Measurements from ENCODE around the gene CD200R1.

CD200R1 gene, protein sequence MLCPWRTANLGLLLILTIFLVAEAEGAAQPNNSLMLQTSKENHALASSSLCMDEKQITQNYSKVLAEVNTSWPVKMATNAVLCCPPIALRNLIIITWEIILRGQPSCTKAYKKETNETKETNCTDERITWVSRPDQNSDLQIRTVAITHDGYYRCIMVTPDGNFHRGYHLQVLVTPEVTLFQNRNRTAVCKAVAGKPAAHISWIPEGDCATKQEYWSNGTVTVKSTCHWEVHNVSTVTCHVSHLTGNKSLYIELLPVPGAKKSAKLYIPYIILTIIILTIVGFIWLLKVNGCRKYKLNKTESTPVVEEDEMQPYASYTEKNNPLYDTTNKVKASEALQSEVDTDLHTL

GRCh38 chr3:112974894-112975293 is at the start of gene CD200R1:
Gene CD200R1 (minus strand): TSS chr3:112975103. CDS start chr3:112974857, 246 bp downstream.
- DNase-seq (ENCODE audit: low read depth in 1 of 2, low spot score in 1 of 2): no peak

DNA sequence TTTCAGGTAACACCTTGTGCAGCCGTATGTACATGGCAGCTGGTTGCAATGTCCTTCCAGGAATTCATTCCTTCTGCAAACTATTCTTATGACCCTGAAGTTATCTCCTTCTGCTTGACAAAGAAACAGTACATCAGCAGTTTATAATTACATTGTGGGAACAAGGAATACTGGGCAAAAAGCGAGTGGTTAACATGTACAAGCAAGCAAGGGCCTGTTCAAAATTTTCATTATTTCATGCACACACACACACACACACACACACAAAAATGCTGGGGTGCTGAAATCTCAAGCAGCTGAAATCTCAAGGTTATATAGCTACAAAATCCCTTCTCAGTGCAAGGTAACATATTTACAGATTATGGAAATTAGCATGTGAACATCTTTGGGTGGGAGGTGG is 46.6 kb upstream of the CD200R1 start:
- DNase-seq (ENCODE audit: low read depth in 1 of 2, low spot score in 1 of 2): no peak

- DNase-seq (ENCODE audit: low read depth in 1 of 2, low spot score in 1 of 2): peak; percentile 74 to 90
These were observed 44.6 kb upstream of the CD200R1 start for GRCh38 chr3:113019182-113020137.

DNA sequence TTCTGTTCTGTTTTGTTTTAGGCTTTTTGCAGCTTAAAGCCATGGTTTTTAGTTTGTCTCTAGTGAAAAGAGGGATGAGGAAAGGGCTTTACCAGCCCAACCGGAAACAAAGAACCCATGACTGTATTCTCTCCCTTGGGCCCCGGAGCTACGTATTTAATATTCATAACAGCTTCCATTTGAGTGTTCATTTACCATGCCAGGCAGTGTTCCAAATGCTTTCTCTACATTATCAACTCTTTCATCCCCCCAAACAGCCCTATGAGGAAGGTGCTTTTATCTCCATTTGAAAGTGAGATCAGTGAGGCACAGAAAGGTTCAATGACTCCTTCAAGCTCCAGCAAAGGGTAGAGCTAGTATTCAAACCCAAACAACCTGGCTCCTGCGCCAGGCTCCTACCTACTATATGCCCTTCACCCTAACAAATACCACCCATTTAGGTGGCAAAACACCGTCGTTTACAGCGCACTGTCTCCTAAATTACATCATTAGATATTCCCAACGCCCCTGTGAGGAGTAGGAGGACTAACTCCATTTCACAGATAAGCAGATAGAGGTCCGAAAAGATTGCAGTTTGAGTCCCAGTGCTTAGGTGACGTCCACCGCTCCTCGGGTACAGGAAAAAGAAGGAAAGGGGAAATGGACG is 43.8 kb upstream of the CD200R1 start:
- no peak for DNase-seq (ENCODE audit: low read depth in 1 of 2, low spot score in 1 of 2)

GRCh38 chr3:113013593-113013992 is 38.7 kb upstream of the CD200R1 start:
- DNase-seq (ENCODE audit: low read depth in 1 of 2, low spot score in 1 of 2): no peak

DNA sequence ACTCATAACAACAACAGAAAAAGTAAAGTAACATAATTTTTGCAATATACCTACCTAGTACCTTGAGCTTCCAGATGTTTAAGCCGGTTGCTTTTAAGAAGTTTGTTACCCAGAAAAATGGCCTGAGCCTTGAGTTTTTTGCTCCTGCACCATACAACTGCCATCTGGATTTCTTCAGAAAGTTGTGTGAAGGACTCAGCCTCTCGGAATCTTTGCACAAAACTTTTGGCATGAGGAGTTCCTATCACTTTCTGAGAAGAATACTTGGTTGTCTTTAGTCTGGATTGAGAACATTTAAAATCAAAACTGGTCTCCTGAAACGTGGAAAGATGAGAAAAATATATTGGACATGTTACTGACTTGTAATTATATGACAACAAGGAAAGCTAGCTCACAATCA is 33.2 kb upstream of the CD200R1 start:
- no peak for DNase-seq (ENCODE audit: low read depth in 1 of 2, low spot score in 1 of 2)

GRCh38 chr3:113006359-113007056 is 31.6 kb upstream of the CD200R1 start:
- no peak for DNase-seq (ENCODE audit: low read depth in 1 of 2, low spot score in 1 of 2)

DNA sequence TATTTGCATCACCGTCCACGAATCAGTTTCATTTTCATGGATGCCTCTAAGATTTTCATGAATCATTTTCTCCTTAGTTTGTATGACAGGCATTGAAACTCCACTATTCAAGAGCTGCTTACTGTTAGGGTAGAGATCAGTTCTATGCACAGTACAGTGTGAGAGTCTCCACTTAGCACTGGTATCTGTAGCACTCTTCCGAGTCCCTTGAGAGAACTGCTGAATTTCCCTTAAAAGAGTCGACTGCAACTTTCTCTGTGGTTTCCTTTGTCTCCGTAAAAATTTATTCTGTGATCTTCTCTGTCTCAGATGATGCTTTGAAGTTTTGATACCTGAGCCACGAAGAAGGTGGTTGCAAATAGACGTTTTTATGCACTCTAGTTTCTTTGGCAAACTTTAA is 30.7 kb upstream of the CD200R1 start:
- peak in 1 of 2 donors; percentile 32 for DNase-seq (ENCODE audit: low read depth in 1 of 2, low spot score in 1 of 2)

DNA sequence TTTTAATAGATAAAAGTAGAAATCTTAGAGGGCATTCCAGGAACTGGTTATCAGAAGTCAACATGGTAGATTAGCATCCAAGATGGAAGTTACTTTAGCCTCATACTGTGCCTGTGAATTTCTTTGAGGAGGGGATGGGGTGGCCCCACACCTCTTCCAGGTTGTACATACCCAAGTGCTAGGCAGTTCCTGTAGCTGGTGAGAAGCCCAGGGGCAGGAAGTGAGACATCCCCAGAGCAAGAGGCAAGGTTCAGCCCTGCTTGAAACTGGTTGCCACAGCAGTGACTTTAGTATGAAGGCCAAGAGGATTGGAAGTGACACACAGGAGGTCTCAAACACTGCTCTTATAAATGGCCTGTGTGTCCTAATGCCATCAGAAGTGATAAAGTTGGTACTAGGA is 27.8 kb upstream of the CD200R1 start:
- DNase-seq (ENCODE audit: low read depth in 1 of 2, low spot score in 1 of 2): no peak

DNA sequence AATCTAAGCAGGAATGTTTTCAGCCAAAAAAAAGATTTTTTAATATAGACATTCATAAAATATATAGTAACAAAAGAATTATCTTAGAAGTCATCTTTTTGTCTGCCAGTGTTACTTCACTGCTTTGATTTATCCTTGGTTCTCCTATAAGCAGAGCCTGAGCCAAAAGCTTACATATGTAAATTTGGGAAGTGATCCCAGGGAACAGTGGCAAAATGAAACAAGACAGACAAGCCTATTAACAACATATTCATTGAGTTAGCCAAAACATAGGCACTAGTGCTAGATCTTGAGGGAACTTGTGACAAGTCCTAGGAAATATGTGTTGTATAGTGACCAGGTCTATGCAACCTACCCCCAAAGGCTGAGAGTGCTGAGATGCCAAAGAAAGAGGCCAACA is 27.1 kb upstream of the CD200R1 start:
- no peak for DNase-seq (ENCODE audit: low read depth in 1 of 2, low spot score in 1 of 2)

DNA sequence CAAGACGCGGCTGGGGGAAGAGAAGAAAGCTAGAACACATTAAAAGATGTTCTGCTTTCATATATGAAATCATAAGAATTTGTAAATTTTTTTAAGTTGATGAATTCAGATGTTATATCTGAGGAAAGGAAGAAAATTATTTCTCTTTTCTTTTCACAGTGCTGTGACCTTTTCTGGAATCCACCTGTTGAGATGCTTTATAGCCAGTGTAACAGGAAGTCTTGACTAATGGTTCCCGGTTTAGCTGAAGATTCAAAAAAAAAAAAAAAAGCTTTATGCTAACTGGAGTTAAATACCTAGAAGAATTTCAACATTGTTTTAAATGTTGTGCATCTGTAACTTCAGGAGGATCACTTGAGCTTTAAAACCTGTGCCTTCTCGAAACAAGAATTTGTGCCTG is 25.8 kb upstream of the CD200R1 start:
- no peak for DNase-seq (ENCODE audit: low read depth in 1 of 2, low spot score in 1 of 2)

GRCh38 chr3:112995800-112996199 is 20.9 kb upstream of the CD200R1 start:
- DNase-seq (ENCODE audit: low read depth in 1 of 2, low spot score in 1 of 2): no peak

DNA sequence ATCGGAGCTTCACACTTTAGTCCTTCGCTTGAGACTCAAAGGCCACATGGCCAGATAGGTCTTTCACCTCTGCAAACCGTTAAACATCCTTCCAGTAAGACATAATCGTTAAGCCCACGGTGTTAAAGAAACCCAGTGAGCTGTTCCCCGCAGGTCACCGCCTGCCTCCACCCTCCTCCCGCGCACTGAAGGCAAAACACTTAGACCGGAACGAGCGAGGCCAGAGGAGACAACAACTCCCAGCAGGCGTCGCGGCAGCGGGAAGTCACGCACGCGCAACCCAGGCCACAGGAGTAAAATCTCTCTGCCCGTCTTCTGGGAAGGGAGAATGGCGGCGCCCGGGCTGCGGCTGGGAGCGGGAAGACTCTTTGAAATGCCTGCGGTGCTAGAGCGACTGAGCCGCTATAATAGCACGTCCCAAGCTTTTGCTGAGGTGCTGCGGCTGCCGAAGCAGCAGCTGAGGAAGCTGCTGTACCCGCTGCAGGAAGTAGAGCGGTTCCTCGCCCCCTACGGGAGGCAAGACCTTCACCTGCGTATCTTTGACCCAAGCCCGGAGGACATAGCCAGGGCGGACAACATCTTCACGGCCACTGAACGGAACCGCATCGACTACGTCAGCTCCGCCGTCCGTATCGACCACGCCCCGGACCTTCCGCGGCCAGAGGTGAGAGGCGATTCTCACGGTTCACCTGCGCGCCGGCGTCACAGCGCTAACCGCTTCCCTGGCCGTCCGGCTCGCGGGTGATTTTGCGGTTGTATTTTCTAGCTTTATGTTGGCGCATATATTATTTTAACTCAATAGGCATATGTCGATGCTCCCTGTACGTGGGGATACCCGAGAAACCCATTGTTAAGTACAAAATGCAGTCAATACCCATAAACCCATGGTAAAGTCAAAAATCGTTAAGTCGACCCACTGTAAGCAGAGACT is 16.0 kb upstream of the CD200R1 start, which contains the start of gene GTPBP8:
Gene GTPBP8, plus strand, starts transcription at position 313 of the 931 bp plus-strand sequence. Its CDS starts 16 bp downstream, at position 329.
- DNase-seq (ENCODE audit: low read depth in 1 of 2, low spot score in 1 of 2): peak; percentile 69 to 83

DNA sequence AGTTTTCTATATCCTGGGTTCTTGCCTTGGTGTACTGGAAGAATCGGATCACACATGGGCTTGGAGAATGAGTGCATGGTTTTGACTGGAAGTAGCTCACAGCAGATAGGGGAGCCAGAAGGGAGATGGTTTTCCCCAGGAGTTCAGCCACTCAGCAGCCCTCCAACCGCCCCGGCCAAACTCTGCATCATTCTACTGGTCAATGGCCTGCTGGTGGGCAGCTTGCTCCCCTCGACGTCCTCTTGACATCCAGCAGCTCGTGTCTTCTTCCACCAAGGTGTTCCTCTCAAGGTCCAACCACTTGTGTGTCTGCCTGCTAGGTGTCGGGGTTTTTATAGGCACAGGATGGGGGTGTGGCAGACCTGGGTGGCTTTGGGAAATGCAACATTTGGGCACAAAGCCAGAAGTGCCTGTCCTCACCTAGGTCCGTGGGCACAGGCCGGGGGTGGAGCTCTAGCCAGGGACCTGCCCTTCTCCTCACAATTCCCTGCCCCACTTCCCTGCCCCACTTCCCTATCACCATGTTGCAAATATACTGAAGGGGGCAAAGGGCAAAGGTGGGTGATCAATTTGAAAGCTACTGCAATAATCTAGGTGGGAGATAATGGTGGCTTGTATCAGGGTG is 12.9 kb upstream of the CD200R1 start:
- no peak for DNase-seq (ENCODE audit: low read depth in 1 of 2, low spot score in 1 of 2)

DNA sequence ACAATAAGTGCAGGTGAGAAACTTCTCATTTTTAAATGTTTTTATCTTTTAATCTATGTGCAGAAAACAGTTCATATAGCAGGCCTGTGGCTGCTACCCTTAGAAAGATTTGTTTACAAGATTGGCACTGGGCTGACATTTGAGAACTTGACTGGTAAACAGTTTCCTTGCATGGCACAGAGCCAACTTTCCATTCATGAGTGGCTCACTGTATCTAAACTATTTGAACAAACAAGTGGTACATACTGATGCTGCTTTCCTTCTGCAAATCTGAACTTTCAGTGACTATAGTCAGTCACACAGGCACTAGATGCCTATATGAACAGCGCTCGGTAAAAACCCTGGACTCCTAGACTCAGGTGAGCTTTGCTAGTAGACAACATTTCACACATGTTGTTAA is 9.6 kb upstream of the CD200R1 start:
- DNase-seq (ENCODE audit: low read depth in 1 of 2, low spot score in 1 of 2): peak in 1 of 2 donors; percentile 44

DNA sequence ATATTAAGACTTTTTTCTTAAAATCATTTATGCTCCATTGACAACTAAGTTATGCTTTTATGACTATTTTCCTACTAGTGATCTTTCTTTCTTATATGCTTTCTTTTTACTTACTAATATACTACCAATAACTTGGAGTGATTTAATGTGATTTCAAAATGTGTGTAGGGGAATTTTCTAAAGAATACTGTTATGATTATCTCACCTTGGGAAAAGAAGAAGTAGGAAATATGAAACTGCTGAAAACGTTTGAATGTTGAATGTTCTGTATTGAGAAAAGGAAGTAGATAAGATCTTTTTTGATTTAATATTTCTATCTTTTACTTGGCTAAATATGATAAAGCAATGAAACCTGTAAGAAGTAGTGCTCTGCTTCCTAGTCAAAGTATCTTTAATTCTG is 7.8 kb upstream of the CD200R1 start:
- DNase-seq (ENCODE audit: low read depth in 1 of 2, low spot score in 1 of 2): no peak

DNA sequence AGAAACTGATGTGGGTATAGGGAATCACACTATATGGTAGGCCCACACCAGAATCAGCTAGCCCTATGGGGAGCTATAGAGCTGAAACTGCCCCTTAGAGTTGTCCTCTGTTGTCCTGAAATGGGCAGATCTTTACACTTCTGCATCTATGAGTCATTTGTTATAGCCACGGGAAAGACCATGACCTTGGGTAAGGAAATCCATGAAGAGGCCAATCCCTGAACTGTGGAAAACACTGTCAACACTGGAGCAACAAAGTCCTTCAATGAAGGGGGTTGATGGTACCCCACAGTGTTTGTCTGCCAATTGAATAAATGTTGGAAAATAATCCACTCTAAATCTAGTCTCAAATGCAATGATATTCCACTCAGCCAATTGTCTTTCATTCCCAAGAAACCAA is 5.2 kb upstream of the CD200R1 start:
- DNase-seq (ENCODE audit: low read depth in 1 of 2, low spot score in 1 of 2): no peak

DNA sequence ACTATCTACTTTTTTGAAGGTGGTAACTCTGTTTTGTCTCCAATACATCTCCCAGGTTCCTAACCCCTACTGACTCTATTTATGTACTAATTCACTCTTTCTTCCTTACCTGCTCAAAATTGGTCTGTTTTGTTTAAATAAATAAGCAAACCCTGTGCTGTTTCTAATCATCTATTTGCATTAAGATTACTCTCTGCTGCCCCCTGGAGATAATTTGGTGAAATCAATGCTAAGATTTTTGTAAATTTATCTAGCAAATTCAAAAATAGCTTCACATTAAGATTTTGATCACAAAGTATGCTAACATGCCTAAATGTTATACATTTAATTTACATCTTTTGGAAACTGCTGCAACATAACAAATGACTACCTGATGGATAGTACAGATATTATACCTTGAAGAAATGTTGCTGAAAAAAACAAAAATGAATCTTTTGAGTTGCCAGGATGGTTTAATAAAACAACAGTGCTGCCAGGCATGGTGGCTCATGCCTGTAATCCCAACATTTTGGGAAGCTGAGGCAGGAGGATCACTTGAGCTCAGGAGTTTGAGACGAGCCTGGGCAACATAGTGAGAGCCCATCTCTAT is 4.4 kb upstream of the CD200R1 start:
- DNase-seq (ENCODE audit: low read depth in 1 of 2, low spot score in 1 of 2): peak in 1 of 2 donors; percentile 33

- no peak for DNase-seq (ENCODE audit: low read depth in 1 of 2, low spot score in 1 of 2)
These were observed 2.0 kb upstream of the CD200R1 start for GRCh38 chr3:112976953-112977352.
